Pons (tissue), 1 donor: ENCODE data around the gene B4GALT5.

Source experiments
- DNase-seq: peaks from one replicate; pipeline ENCODE4 v3.0.0-alpha.2; 2016; ENCODE audit warnings: low spot score

B4GALT5 gene

GRCh38 chr20:49603209-49603627 is 110.5 kb downstream of the B4GALT5 start:
- DNase-seq = no peak

- no peak for DNase-seq
Observed at GRCh38 chr20:49602345-49603208, 111.1 kb downstream of the B4GALT5 start.

GRCh38 chr20:49601153-49601924 is 112.3 kb downstream of the B4GALT5 start:
- DNase-seq = no peak

GRCh38 chr20:49599746-49600113 is 113.9 kb downstream of the B4GALT5 start:
- no peak for DNase-seq

GRCh38 chr20:49597825-49598395 is 115.8 kb downstream of the B4GALT5 start:
- no peak for DNase-seq

- no peak for DNase-seq
Observed at GRCh38 chr20:49595811-49596561, 117.7 kb downstream of the B4GALT5 start.

- no peak for DNase-seq
Observed at GRCh38 chr20:49595346-49595745, 118.3 kb downstream of the B4GALT5 start.

- no peak for DNase-seq
Observed at GRCh38 chr20:49594931-49595315, 118.8 kb downstream of the B4GALT5 start.

- DNase-seq = no peak
Observed at GRCh38 chr20:49594143-49594930, 119.3 kb downstream of the B4GALT5 start.

- no peak for DNase-seq
Observed at GRCh38 chr20:49593466-49594142, 120.1 kb downstream of the B4GALT5 start.

- no peak for DNase-seq
Observed at GRCh38 chr20:49592120-49592519, 121.6 kb downstream of the B4GALT5 start.

GRCh38 chr20:49591217-49591865 is 122.3 kb downstream of the B4GALT5 start:
- no peak for DNase-seq

- no peak for DNase-seq
Observed at GRCh38 chr20:49590163-49591017, 123.3 kb downstream of the B4GALT5 start.

GRCh38 chr20:49589747-49590146 is 123.9 kb downstream of the B4GALT5 start:
- DNase-seq = no peak

- no peak for DNase-seq
Observed at GRCh38 chr20:49587111-49587570, 126.5 kb downstream of the B4GALT5 start.

GRCh38 chr20:49585585-49586245 is 128.0 kb downstream of the B4GALT5 start:
- no peak for DNase-seq

GRCh38 chr20:49584418-49585382 is 129.0 kb downstream of the B4GALT5 start:
- no peak for DNase-seq
